ENCODE results near the gene SLC24A3. TPM values are rescaled to one million over a fixed set of nuclear protein-coding genes. Genes with fewer than 3 reads are reported as not detected.
A peak's percentile ranks its signal among the peaks of the same experiment; 100 is the strongest.

SLC24A3 gene
- total RNA-seq, 1 donor from 2014 or later, result 1.4 TPM

DNA sequence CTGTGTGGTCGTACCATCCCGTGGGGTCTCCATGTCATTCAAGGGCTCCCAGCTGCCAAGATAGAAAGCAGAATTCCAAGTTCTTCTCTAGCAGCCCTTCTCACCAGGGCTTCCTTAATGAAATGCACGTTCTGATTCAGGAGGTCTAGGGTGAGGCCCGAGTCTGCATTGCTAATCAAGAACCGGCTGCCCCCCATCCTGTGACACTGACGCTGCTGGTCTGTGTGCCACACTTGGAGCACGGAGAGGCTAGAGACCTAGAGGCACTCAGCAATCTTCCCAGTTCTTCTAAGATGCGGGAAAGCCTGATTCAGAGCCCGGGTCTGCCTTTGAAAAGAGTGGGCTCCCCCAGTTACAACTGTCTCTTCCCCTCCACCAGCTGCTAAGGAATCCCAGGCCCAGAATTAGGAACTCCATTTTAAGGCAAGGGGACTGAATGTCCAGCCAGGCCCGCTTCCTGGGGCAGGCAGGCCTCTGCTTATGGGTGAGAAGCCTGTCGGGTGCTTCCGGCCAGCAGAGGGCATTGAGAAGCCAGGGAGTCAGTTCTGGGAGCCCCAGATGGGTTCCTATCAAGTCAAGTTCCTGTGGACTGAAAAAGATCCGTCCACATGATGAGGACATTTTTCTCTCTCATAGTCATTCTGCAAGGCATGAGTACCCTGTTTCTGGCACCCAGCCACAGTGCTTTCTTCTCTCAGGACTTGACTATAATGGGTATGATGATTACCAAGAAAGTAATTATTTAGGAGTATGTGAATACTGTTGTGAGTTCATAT, 475.8 kb downstream of the SLC24A3 start:
- peak; percentile 85 for DNase-seq (ENCODE audit: missing footprints)
- peak; percentile 86 for ATAC-seq
- intact Hi-C loops (cut with DNase I), result loop anchor here (2.0 kb wide), 2 partner anchors 199 to 307 kb away; no protein-coding TSS in a partner anchor

DNA sequence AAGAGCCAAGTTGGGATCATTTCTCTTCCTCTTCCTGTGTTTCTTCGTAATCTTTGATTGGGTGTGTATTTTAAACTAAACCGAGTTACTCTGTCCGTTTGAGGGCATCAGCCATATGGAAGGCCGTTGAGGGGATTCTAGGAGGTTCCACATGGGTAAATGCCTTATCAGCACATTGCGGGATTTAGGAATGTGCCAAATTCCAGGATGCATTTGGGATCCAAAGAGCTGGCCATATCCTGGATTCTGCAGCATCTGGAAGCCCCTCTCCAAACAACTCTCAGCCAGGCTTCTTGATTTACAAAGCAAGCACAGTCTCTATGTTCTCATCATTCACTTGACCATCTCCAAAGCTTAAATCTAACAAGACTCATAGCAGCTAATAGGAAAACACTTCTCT, 478.0 kb downstream of the SLC24A3 start:
- ATAC-seq, result no peak
- DNase-seq (ENCODE audit: missing footprints), result no peak
- intact Hi-C loops (cut with DNase I), result no loop called here

DNA sequence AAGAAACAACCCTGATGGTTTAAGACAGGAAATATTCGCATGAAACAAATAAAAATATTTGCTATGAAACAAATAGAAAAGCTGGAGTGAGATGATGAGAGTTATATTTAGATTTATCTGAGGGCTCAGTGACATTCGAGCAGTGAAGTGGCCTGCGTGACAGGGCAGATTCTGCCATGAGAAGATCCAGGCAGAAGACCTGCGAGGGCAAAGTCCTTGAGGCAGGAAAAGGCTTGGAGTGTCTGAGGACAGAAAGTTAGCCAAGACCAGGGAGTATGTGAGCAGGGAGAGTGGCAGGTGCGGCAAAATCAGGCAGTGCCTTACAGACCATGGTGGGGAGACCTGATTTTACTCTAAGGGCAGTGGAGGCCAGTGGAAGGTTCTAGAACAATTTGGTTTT, 478.7 kb downstream of the SLC24A3 start:
- no peak for DNase-seq (ENCODE audit: missing footprints)
- peak; percentile 15 for ATAC-seq
- intact Hi-C loops (cut with DNase I), result no loop called here

- ATAC-seq (no peak), DNase-seq (ENCODE audit: missing footprints) (no peak)
- intact Hi-C loops (cut with DNase I), result loop anchor here (2.0 kb wide), 2 partner anchors 65 to 95 kb away; no protein-coding TSS in a partner anchor
Observed at GRCh38 chr20:19692100-19692499, 479.7 kb downstream of the SLC24A3 start.

DNA sequence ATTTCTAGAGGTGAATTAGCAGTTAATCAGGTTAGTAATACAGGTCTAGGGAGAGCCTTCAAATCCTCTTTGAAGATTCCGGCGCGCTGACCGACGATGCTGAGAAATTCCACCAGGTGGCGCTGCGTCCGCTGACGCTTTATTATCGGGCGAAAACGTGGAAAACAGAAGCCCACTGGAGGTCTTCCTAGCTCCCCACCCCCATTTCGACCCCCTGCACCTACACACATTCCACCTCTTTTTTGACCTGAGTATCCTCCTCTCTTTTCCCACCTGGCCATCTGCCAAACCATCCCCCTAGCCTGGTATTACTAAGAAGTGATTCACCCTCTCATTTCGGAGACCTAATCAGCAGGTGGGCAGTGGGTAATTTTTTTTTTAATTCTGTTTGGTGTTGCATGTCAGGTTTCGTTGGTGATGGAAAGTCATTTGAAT, 480.3 kb downstream of the SLC24A3 start:
- DNase-seq (ENCODE audit: missing footprints) (peak; percentile 79), ATAC-seq (peak; percentile 22)
- intact Hi-C loops (cut with DNase I), result loop anchor here (1.0 to 2.0 kb wide), 3 partner anchors 64 to 111 kb away; no protein-coding TSS in a partner anchor

GRCh38 chr20:19693508-19693907, 481.1 kb downstream of the SLC24A3 start:
- intact Hi-C loops (cut with DNase I), result loop anchor here (1.0 to 2.0 kb wide), 3 partner anchors 63 to 110 kb away; no protein-coding TSS in a partner anchor
- DNase-seq (ENCODE audit: missing footprints) (no peak), ATAC-seq (no peak)

GRCh38 chr20:19695081-19695480, 482.6 kb downstream of the SLC24A3 start:
- no peak for ATAC-seq
- DNase-seq (ENCODE audit: missing footprints), result no peak
- intact Hi-C loops (cut with DNase I), result loop anchor here (5.0 kb wide), 1 partner anchor 42 kb away; no protein-coding TSS in a partner anchor

GRCh38 chr20:19696620-19697019, 484.2 kb downstream of the SLC24A3 start:
- DNase-seq (ENCODE audit: missing footprints), result no peak
- no peak for ATAC-seq
- intact Hi-C loops (cut with DNase I), result loop anchor here (5.0 kb wide), 1 partner anchor 41 kb away; no protein-coding TSS in a partner anchor

DNA sequence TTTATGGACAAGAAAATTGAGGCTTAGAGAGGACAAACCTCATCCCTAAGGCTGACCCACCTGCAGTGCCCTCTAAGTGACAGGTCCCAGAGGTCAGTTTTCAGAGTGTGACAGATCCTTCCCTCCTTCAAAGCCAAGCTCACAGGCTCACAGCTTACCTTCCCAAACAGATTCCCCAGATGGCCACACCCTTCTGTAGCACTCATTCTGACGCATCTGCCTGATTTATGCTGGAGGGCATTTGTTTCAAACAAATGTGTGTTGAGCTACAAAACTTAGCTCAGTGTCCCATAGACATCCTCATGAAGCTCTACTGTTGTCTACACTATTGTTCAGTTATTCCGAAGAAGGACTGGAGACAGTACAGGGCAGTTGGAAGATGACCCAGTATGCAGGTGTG, 485.0 kb downstream of the SLC24A3 start:
- ATAC-seq (no peak), DNase-seq (ENCODE audit: missing footprints) (no peak)
- intact Hi-C loops (cut with DNase I), result loop anchor here (5.0 kb wide), 1 partner anchor 40 kb away; no protein-coding TSS in a partner anchor

DNA sequence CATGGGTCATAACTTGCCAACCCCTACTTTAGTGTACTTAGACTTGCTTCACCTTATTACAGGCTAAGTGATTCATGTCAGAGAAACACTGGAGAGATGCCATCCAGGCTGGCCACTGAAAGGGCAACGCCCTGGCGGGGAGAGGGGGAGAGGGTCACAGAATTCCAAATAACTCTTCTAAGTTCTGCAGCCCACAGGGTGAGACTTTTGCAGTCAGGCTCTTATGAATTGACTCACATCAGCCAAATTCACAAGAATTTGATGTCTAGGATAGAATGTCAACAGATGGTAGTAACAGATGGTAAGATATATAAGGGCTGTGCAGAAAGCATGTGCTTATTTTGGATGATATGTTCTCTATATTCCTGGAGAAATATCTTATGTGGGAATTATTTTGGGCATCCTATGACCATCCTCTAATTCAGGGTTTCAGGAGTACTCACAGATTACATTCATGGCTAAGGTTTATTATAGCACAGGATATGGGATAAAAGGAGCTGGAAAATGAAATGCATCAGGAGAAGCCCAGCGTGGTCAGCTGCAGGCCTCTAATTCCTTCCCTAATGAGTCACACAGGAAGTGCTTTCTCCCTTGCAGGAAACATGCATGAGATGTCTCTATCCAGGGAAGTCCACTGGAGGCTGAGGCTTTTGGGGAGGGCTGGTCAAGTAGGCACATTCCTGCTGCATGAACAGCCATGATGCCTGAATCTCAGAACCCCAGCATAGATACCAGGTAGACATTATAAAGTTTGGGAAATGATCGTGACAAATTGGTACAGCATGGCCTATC, 486.9 kb downstream of the SLC24A3 start:
- ATAC-seq, result no peak
- no peak for DNase-seq (ENCODE audit: missing footprints)

GRCh38 chr20:19701429-19701828, 489.0 kb downstream of the SLC24A3 start:
- DNase-seq (ENCODE audit: missing footprints) (no peak), ATAC-seq (no peak)
- intact Hi-C loops (cut with DNase I), result no loop called here

More for the DNA sequence above, 486.9 kb downstream of the SLC24A3 start:
- intact Hi-C loops (cut with DNase I), result loop anchor here (5.0 kb wide), 1 partner anchor 38 kb away; no protein-coding TSS in a partner anchor

DNA sequence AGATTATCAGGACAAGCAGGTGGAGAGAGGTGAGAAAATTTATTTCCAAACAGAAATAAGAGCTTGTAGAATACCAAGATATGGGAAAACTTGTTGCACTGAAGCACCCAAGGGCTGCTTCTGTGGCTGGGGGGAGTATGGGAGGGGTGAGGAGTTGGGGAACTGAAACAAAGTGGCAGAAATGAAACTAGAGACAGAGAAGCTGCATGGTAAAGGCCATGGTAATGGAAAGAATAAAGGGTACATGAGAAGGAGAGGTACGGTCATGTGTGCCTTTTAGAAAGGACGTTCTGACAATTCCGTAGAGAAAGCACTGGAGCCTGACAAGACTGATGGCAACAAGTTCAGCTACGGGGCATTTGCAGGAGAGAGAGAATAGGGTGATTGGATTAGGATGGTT, 494.0 kb downstream of the SLC24A3 start:
- DNase-seq (ENCODE audit: missing footprints) (no peak), ATAC-seq (peak; percentile 59)
- intact Hi-C loops (cut with DNase I), result no loop called here

DNA sequence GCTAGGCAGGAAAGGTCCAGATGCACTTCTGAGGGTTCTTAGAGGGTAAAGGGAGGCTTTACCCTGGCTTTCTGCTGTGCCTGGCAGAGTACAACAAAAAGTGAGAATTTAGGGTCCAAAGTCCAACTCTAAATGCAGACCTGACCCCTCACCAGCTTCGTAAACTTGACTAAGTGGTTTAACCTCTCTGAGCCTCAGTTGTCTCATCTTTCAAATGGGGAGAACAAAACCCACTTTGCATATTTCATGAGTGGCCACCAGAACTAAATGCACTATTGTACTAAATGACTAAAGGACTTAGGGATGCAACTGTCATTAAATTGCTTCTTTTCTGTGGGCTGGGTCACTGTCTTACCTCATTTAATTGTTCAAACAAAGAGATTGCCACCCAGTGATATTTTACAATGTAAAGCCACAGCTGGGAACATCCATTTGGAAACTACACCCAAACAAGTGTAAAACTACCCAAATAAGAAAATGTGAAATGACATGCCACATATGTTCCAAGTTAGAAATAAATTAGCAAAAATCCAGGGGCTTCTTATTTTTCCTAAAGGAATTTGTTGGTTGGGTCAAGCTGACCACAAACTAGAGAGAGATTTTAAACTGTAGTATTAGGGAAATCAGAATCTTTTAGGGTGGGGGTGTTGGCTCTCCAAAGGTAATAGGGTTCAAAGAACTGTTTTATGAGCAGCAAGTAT, 497.3 kb downstream of the SLC24A3 start:
- DNase-seq (ENCODE audit: missing footprints), result no peak
- intact Hi-C loops (cut with DNase I), result no loop called here
- no peak for ATAC-seq

GRCh38 chr20:19710336-19711120, 498.1 kb downstream of the SLC24A3 start:
- intact Hi-C loops (cut with DNase I), result no loop called here
- no peak for ATAC-seq
- DNase-seq (ENCODE audit: missing footprints), result no peak

DNA sequence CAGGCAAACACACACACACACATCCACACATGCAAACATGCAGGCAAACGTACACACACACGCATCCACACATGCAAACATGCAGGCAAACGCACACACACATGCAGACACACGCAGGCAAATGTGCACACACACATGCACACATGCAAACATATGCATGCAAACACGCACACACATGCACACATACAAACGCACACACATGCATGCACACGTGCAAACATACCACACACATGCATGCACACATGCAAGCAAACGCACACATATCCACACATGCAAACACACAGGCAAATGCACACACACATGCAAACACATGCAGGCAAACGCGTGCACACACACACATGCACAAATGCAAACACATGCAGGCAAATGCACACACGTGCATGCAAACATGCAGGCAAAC, 498.7 kb downstream of the SLC24A3 start:
- ATAC-seq (no peak), DNase-seq (ENCODE audit: missing footprints) (no peak)
- intact Hi-C loops (cut with DNase I), result no loop called here

DNA sequence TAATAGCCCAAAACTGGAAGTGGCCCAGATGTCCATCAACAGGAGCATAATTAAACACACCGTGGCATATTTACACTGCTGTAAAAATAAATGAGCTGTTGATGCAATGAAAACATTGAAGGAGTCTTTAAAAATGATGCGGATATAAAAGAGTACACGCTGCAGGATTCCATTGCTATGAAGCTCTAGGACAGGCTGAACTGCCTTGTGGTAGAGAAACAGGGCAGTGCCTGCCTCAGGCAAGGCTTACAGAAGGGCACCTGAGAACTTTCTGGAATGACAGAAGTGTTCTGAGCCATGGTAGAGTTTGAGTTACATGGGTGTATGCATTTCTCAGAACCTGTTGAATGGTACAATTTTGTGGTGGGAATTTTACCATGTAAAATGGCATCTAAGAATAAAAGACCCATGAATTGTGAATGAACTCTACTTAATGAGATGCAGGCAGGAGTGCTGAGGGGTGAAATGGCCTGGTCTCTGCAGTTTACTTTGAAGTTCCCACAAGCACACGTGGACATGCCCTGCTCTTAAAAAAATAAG, 500.3 kb downstream of the SLC24A3 start:
- DNase-seq (ENCODE audit: missing footprints) (no peak), ATAC-seq (no peak)
- intact Hi-C loops (cut with DNase I), result no loop called here

DNA sequence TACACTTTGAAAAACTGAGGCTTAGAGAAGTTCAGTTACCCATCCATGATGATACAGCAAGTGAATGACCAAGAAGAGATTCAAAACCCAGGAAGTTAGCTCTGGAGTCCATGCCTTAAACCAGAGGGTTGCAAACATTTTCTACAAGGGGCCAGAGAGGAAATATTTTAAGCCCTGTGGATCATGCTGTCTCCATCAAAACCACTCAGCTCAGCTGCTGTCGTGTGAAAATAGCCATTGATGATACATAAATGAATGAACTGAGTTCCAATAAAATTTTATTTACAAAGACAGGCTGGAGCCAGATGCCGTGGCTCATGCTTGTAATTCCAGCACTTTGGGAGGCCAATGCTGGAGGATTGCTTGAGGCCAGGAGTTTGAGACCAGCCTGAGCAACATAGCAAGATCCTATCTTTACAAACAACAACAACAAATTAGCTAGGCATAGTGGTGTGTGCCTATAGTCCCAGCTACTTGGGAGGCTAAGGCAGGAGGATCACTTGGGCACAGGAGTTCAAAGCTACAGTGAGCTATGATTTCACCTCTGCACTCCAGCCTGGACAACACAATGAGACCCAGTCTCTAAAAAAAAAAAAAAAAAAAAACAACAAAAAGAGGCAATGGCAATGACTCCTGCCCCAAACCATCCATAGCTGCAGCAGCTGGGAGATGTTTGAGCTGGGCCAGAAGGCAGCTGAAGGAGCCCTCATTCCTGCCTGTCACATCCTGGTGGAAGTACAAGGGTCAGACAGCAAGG, 501.6 kb downstream of the SLC24A3 start:
- DNase-seq (ENCODE audit: missing footprints), result no peak
- intact Hi-C loops (cut with DNase I), result no loop called here
- ATAC-seq, result no peak

- intact Hi-C loops (cut with DNase I), result no loop called here
- ATAC-seq, result no peak
- no peak for DNase-seq (ENCODE audit: missing footprints)
Observed at GRCh38 chr20:19714579-19714840, 502.1 kb downstream of the SLC24A3 start.
